GM18951 (cell line): ENCODE results near the gene DAPP1.

ENCODE experiments used
- POLR2A ChIP-seq: IDR thresholded peaks from 4 replicates; pipeline ENCODE4 v1.6.1; 2011; ENCODE audit warnings: mild to moderate bottlenecking; ENCODE audit not compliant: insufficient read length, insufficient read depth; ENCODE audit errors: extremely low read depth
- in situ Hi-C: fragments of 300-500 bp; cut with MboI; formaldehyde crosslinking; loops from one replicate; pipeline ENCODE4 v1.12.0; 2022; ENCODE audit warnings: low sequenced_read_pairs, mixed read lengths, inconsistent platforms; ENCODE audit not compliant: unreplicated experiment

DAPP1 gene

GRCh38 chr4:99879458-99879857 lies 62.8 kb downstream of the DAPP1 start:
- in situ Hi-C loops, result loop anchor here (5.0 kb wide), 1 partner anchor 67 kb away; no protein-coding TSS in a partner anchor
- no peak for TF ChIP-seq POLR2A

GRCh38 chr4:99885063-99885664 lies 68.5 kb downstream of the DAPP1 start:
- TF ChIP-seq POLR2A, result no peak
- in situ Hi-C loops, result loop anchor here (5.0 kb wide), 1 partner anchor 323 kb away; the partner anchor contains the start of gene TRMT10A

GRCh38 chr4:99885687-99886086 lies 69.1 kb downstream of the DAPP1 start:
- TF ChIP-seq POLR2A, result no peak
- in situ Hi-C loops, result loop anchor here (5.0 kb wide), 1 partner anchor 323 kb away; the partner anchor contains the start of gene TRMT10A

- no peak for TF ChIP-seq POLR2A
- in situ Hi-C loops, result loop anchor here (5.0 kb wide), 1 partner anchor 324 kb away; the partner anchor contains the start of gene TRMT10A
Measured at GRCh38 chr4:99886146-99886545, 69.5 kb downstream of the DAPP1 start.

GRCh38 chr4:99887837-99888236 lies 71.2 kb downstream of the DAPP1 start:
- in situ Hi-C loops, result loop anchor here (5.0 kb wide), 1 partner anchor 326 kb away; the partner anchor contains the start of gene TRMT10A

GRCh38 chr4:99891351-99891750 lies 74.7 kb downstream of the DAPP1 start:
- no peak for TF ChIP-seq POLR2A

More at GRCh38 chr4:99887837-99888236, 71.2 kb downstream of the DAPP1 start:
- no peak for TF ChIP-seq POLR2A

GRCh38 chr4:99893029-99893428 lies 76.4 kb downstream of the DAPP1 start:
- in situ Hi-C loops, result no loop called here
- TF ChIP-seq POLR2A, result no peak

More at GRCh38 chr4:99891351-99891750, 74.7 kb downstream of the DAPP1 start:
- in situ Hi-C loops, result no loop called here

- no peak for TF ChIP-seq POLR2A
- in situ Hi-C loops, result no loop called here
Measured at GRCh38 chr4:99893839-99894160, 77.2 kb downstream of the DAPP1 start.

GRCh38 chr4:99894161-99894997 lies 77.8 kb downstream of the DAPP1 start, which contains the start of gene LAMTOR3:
Gene LAMTOR3 (minus strand): TSS chr4:99894427. CDS start chr4:99893963, 464 bp downstream.
- peak; percentile 62 for TF ChIP-seq POLR2A
- in situ Hi-C loops, result no loop called here

- in situ Hi-C loops, result no loop called here
- no peak for TF ChIP-seq POLR2A
Measured at GRCh38 chr4:99894998-99895397, 78.4 kb downstream of the DAPP1 start.

GRCh38 chr4:99915449-99915848 lies 98.8 kb downstream of the DAPP1 start:
- in situ Hi-C loops, result no loop called here
- no peak for TF ChIP-seq POLR2A

GRCh38 chr4:99917575-99917974 lies 100.9 kb downstream of the DAPP1 start:
- in situ Hi-C loops, result no loop called here
- TF ChIP-seq POLR2A, result no peak

- in situ Hi-C loops, result no loop called here
- no peak for TF ChIP-seq POLR2A
Measured at GRCh38 chr4:99918656-99919055, 102.0 kb downstream of the DAPP1 start.
